HEK293 (cell line): Measurements from ENCODE around the gene APLP2.

Experiments used
- CTCF ChIA-PET: fragments of 350-600 bp; formaldehyde crosslinking; extraction: SDS; loops from one replicate; lab custom pipeline; 2021; ENCODE audit warnings: antibody characterized with exemption; lab: Yijun Ruan, JAX
- POLR2A ChIA-PET: fragments of 300-600 bp; formaldehyde crosslinking; extraction: SDS; loops from one replicate; lab custom pipeline; 2020; ENCODE audit warnings: antibody characterized with exemption, inconsistent platforms; lab: Yijun Ruan, JAX
- H3K27ac ChIP-seq: fragments of 200-500 bp; sonication (Bioruptor generic); 2 replicates; pipeline ENCODE4 v1.5.1; 2014; ENCODE audit warnings: low read depth, low read length, control low read depth, inconsistent platforms; ENCODE audit errors: extremely low read depth
- H3K36me3 ChIP-seq, 2 experiments: fragments of 200-500 bp in 1 of 2; sonication (Bioruptor generic) in 1 of 2; 1 replicate in 1 of 2; 2 replicates in 1 of 2; pipeline ENCODE4 v1.5.1; 2014 to 2017; ENCODE audit warnings: inconsistent platforms in 2 of 2, low read length in 2 of 2; ENCODE audit not compliant: control insufficient read depth in 2 of 2, insufficient read depth in 1 of 2
- H3K4me1 ChIP-seq: fragments of 200-500 bp; sonication (Bioruptor generic); 2 replicates; pipeline ENCODE4 v1.5.1; 2014; ENCODE audit warnings: mild to moderate bottlenecking, low read length, inconsistent platforms; ENCODE audit not compliant: control insufficient read depth, insufficient read depth
- H3K4me3 ChIP-seq: 2 replicates; pipeline ENCODE4 v1.5.1; 2011; ENCODE audit warnings: low read depth, mild to moderate bottlenecking, control low read depth, low read length, moderate library complexity
- H3K9me3 ChIP-seq: fragments of 200-500 bp; sonication (Bioruptor generic); 2 replicates; pipeline ENCODE4 v1.5.1; 2014; ENCODE audit warnings: low read depth, low read length, inconsistent platforms; ENCODE audit not compliant: control insufficient read depth, insufficient read depth
- BCL11A ChIP-seq: fragments of 450-650 bp; formaldehyde crosslinking; IDR thresholded peaks from 2 replicates; pipeline ENCODE4 v1.5.1; 2016; ENCODE audit warnings: low read depth, missing biosample characterization, missing genetic modification characterization
- EGR2 ChIP-seq: fragments of 450-650 bp; formaldehyde crosslinking; IDR thresholded peaks from 2 replicates; pipeline ENCODE4 v1.5.1; 2016; ENCODE audit warnings: low read depth, missing biosample characterization, missing genetic modification characterization
- GLI2 ChIP-seq: fragments of 450-650 bp; formaldehyde crosslinking; IDR thresholded peaks from 2 replicates; pipeline ENCODE4; 2017; ENCODE audit warnings: missing biosample characterization, missing genetic modification characterization, low read depth, borderline replicate concordance
- GLIS1 ChIP-seq: fragments of 450-650 bp; formaldehyde crosslinking; IDR thresholded peaks from 2 replicates; pipeline ENCODE4 v1.5.1; 2016; ENCODE audit warnings: missing biosample characterization, missing genetic modification characterization
- KLF1 ChIP-seq: fragments of 450-650 bp; formaldehyde crosslinking; IDR thresholded peaks from 2 replicates; pipeline ENCODE4 v1.5.1; 2016; ENCODE audit warnings: missing biosample characterization, missing genetic modification characterization
- OSR2 ChIP-seq: fragments of 450-650 bp; formaldehyde crosslinking; IDR thresholded peaks from 2 replicates; pipeline ENCODE4 v1.5.1; 2016; ENCODE audit warnings: missing biosample characterization, missing genetic modification characterization
- PBX3 ChIP-seq: sonication (generic); formaldehyde crosslinking; IDR thresholded peaks from 2 replicates; pipeline ENCODE4 v1.8.1; 2022; ENCODE audit warnings: mild to moderate bottlenecking, moderate library complexity, missing genetic modification reagents
- SP7 ChIP-seq: fragments of 450-650 bp; formaldehyde crosslinking; IDR thresholded peaks from 2 replicates; pipeline ENCODE4 v1.5.1; 2016; ENCODE audit warnings: missing biosample characterization, missing genetic modification characterization
- WT1 ChIP-seq: fragments of 450-650 bp; formaldehyde crosslinking; IDR thresholded peaks from 2 replicates; pipeline ENCODE4 v1.5.1; 2016; ENCODE audit warnings: missing biosample characterization, missing genetic modification characterization
- ZBTB44 ChIP-seq: fragments of 450-650 bp; IDR thresholded peaks from 2 replicates; pipeline ENCODE4 v1.5.1; 2018; ENCODE audit warnings: missing biosample characterization, mild to moderate bottlenecking, missing genetic modification characterization
- ZBTB8A ChIP-seq: fragments of 450-650 bp; formaldehyde crosslinking; IDR thresholded peaks from 2 replicates; pipeline ENCODE4 v1.5.1; 2016; ENCODE audit warnings: missing biosample characterization, missing genetic modification characterization
- ZEB2 ChIP-seq: fragments of 450-650 bp; formaldehyde crosslinking; IDR thresholded peaks from 2 replicates; pipeline ENCODE4 v1.5.1; 2016; ENCODE audit warnings: missing biosample characterization, missing genetic modification characterization
- ZFHX2 ChIP-seq: fragments of 450-650 bp; formaldehyde crosslinking; conservative IDR thresholded peaks from 2 replicates; pipeline ENCODE4 v1.5.1; 2016; ENCODE audit warnings: missing biosample characterization, missing genetic modification characterization
- ZIC2 ChIP-seq: fragments of 450-650 bp; formaldehyde crosslinking; IDR thresholded peaks from 2 replicates; pipeline ENCODE4 v1.5.1; 2016; ENCODE audit warnings: missing biosample characterization, missing genetic modification characterization
- ZNF114 ChIP-seq: fragments of 450-650 bp; formaldehyde crosslinking; IDR thresholded peaks from 2 replicates; pipeline ENCODE4 v1.5.0; 2017; ENCODE audit warnings: missing biosample characterization, missing genetic modification characterization
- ZNF157 ChIP-seq: fragments of 450-650 bp; formaldehyde crosslinking; IDR thresholded peaks from 2 replicates; pipeline ENCODE4 v1.5.1; 2016; ENCODE audit warnings: missing biosample characterization, missing genetic modification characterization
- ZNF266 ChIP-seq: fragments of 450-650 bp; formaldehyde crosslinking; IDR thresholded peaks from 2 replicates; pipeline ENCODE4 v1.5.1; 2016; ENCODE audit warnings: missing biosample characterization, missing genetic modification characterization, low read depth
- ZNF423 ChIP-seq: fragments of 450-650 bp; formaldehyde crosslinking; IDR thresholded peaks from 2 replicates; pipeline ENCODE4 v1.5.1; 2016; ENCODE audit warnings: missing biosample characterization, missing genetic modification characterization
- ZNF529 ChIP-seq: fragments of 450-650 bp; formaldehyde crosslinking; IDR thresholded peaks from 2 replicates; pipeline ENCODE4 v1.5.1; 2017; ENCODE audit warnings: missing genetic modification characterization, missing biosample characterization; ENCODE audit not compliant: insufficient replicate concordance
- ZNF610 ChIP-seq: fragments of 450-650 bp; formaldehyde crosslinking; IDR thresholded peaks from 2 replicates; pipeline ENCODE4 v1.5.1; 2016; ENCODE audit warnings: missing biosample characterization, missing genetic modification characterization, borderline replicate concordance
- TF ChIP-seq, protein P1 (sequence below): fragments of 450-650 bp; formaldehyde crosslinking; IDR thresholded peaks from 2 replicates; pipeline ENCODE4 v1.5.1; 2016; ENCODE audit warnings: missing biosample characterization, missing genetic modification characterization
- TF ChIP-seq, protein P2 (sequence below): fragments of 450-650 bp; formaldehyde crosslinking; IDR thresholded peaks from 2 replicates; pipeline ENCODE4 v1.5.1; 2016; ENCODE audit warnings: missing biosample characterization, missing genetic modification characterization
- TF ChIP-seq, protein P3 (sequence below): fragments of 450-650 bp; formaldehyde crosslinking; IDR thresholded peaks from 2 replicates; pipeline ENCODE4; 2016; ENCODE audit warnings: missing biosample characterization, missing genetic modification characterization

The APLP2 gene

DNA sequence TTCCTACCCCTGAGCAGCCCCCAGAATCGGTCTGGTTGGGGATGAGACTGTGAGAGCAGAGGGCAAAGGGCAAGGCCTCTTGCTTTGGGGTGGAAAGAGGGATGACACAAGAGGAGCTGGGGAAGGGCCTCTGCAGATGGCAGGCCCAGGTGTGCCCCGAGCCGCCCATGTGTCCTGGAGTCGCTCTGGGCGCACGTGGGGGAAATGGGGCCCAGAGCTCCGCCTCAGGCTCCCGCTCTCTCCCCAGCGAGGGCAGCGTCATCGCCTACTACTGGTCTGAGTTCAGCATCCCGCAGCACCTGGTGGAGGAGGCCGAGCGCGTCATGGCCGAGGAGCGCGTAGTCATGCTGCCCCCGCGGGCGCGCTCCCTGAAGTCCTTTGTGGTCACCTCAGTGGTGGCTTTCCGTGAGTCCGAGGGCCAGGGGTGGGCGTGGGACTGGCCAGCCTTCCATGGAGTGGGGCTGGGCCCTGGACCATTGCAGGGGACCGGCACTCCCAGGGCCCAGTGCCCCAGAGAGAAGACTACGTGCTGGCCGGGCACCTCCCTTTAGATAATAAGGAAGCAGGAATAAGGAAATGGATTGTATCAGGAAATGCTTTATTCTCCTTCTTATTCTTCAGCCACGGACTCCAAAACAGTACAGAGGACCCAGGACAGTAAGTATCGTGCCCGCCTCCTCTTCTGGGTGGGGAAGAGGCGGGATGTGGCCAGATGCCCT is 120.0 kb downstream of the APLP2 start:
- Histone ChIP-seq H3K27ac (no peak overlapping the region), H3K36me3 (no peaks in the 10 kb centered on the region), H3K9me3 (no peaks in the 10 kb centered on the region), H3K4me1 (no peaks in the 10 kb centered on the region), H3K4me3 (no peak overlapping the region)
- ChIA-PET CTCF (no interaction called here), POLR2A (no interaction called here)
- no peak for TF ChIP-seq ZNF114 (tag by site-specific recombination)
- TF ChIP-seq ZNF610 (tag by site-specific recombination): no peak
- TF ChIP-seq, protein P1, sequence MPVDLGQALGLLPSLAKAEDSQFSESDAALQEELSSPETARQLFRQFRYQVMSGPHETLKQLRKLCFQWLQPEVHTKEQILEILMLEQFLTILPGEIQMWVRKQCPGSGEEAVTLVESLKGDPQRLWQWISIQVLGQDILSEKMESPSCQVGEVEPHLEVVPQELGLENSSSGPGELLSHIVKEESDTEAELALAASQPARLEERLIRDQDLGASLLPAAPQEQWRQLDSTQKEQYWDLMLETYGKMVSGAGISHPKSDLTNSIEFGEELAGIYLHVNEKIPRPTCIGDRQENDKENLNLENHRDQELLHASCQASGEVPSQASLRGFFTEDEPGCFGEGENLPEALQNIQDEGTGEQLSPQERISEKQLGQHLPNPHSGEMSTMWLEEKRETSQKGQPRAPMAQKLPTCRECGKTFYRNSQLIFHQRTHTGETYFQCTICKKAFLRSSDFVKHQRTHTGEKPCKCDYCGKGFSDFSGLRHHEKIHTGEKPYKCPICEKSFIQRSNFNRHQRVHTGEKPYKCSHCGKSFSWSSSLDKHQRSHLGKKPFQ (tag by site-specific recombination): no peak
- no peak for TF ChIP-seq BCL11A (tag by site-specific recombination)
- no peak for TF ChIP-seq SP7 (tag by site-specific recombination)
- TF ChIP-seq, protein P2, sequence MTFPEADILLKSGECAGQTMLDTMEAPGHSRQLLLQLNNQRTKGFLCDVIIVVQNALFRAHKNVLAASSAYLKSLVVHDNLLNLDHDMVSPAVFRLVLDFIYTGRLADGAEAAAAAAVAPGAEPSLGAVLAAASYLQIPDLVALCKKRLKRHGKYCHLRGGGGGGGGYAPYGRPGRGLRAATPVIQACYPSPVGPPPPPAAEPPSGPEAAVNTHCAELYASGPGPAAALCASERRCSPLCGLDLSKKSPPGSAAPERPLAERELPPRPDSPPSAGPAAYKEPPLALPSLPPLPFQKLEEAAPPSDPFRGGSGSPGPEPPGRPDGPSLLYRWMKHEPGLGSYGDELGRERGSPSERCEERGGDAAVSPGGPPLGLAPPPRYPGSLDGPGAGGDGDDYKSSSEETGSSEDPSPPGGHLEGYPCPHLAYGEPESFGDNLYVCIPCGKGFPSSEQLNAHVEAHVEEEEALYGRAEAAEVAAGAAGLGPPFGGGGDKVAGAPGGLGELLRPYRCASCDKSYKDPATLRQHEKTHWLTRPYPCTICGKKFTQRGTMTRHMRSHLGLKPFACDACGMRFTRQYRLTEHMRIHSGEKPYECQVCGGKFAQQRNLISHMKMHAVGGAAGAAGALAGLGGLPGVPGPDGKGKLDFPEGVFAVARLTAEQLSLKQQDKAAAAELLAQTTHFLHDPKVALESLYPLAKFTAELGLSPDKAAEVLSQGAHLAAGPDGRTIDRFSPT (tag by site-specific recombination): no peak
- no peak for TF ChIP-seq ZNF529
- TF ChIP-seq PBX3 (CRISPR knock-in tag): no peak
- TF ChIP-seq WT1 (tag by site-specific recombination): no peak

GRCh38 chr11:130190371-130190881 is 120.7 kb downstream of the APLP2 start:
- no peaks in the 10 kb centered on the region for H3K4me1 ChIP-seq
- H3K27ac ChIP-seq: no peak overlapping the region
- CTCF ChIA-PET: no interaction called here
- no peaks in the 10 kb centered on the region for H3K36me3 ChIP-seq
- H3K9me3 ChIP-seq: no peaks in the 10 kb centered on the region
- POLR2A ChIA-PET: no interaction called here
- no peak overlapping the region for H3K4me3 ChIP-seq
- TF ChIP-seq, protein P1 (tag by site-specific recombination): peak; percentile 63
- TF ChIP-seq EGR2 (tag by site-specific recombination): peak; percentile 10; the same call in 1 of the 2 replicates
- TF ChIP-seq GLI2 (tag by site-specific recombination): no peak
- peak; percentile 93 for TF ChIP-seq GLIS1 (tag by site-specific recombination)
- no peak for TF ChIP-seq ZNF157 (tag by site-specific recombination)
- peak; percentile 47 for TF ChIP-seq OSR2
- TF ChIP-seq ZNF423 (tag by site-specific recombination): peak; percentile 96
- peak; percentile 58 for TF ChIP-seq ZFHX2 (tag by site-specific recombination)
- peak; percentile 34; the same call in 1 of the 2 replicates for TF ChIP-seq KLF1 (tag by site-specific recombination)
- TF ChIP-seq ZNF266: no peak
- TF ChIP-seq ZBTB8A (tag by site-specific recombination): peak; percentile 46
- TF ChIP-seq ZBTB44 (tag by site-specific recombination): peak; percentile 41; the same call in 1 of the 2 replicates
- TF ChIP-seq ZIC2: peak; percentile 91
- TF ChIP-seq, protein P3, sequence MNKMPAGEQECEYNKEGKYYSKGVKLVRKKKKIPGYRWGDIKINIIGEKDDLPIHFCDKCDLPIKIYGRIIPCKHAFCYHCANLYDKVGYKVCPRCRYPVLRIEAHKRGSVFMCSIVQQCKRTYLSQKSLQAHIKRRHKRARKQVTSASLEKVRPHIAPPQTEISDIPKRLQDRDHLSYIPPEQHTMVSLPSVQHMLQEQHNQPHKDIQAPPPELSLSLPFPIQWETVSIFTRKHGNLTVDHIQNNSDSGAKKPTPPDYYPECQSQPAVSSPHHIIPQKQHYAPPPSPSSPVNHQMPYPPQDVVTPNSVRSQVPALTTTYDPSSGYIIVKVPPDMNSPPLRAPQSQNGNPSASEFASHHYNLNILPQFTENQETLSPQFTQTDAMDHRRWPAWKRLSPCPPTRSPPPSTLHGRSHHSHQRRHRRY: no peak
- no peak for TF ChIP-seq ZEB2 (tag by site-specific recombination)
